ACHN (cell line): ENCODE results near the gene SLC51B.
A peak's percentile ranks its signal among the peaks of the same experiment; 100 is the strongest.

ENCODE experiments used
- DNase-seq: peaks from one replicate; pipeline ENCODE4 v3.0.0-alpha.2; 2015
- in situ Hi-C: cut with HindIII; loops from 2 replicates; pipeline ENCODE4 v1.10.0; 2017; ENCODE audit warnings: low sequenced_read_pairs, low pct_ligation_motif_present, low pct_unique_long_range_greater_than_20kb

SLC51B gene

GRCh38 chr15:65076486-65077290 lies 31.5 kb downstream of the SLC51B start, which contains the start of gene KBTBD13:
Gene KBTBD13, plus strand, starts transcription at chr15:65076746. Its CDS starts 70 bp downstream, at chr15:65076816.
- in situ Hi-C loops = no loop called here
- no peak for DNase-seq

GRCh38 chr15:65077291-65077980 lies 32.2 kb downstream of the SLC51B start:
- in situ Hi-C loops = no loop called here
- DNase-seq = no peak

- in situ Hi-C loops = no loop called here
- DNase-seq = no peak
These were observed 32.8 kb downstream of the SLC51B start for GRCh38 chr15:65077981-65078352.

- DNase-seq = no peak
- in situ Hi-C loops = no loop called here
These were observed 34.4 kb downstream of the SLC51B start for GRCh38 chr15:65079580-65079979.

GRCh38 chr15:65081270-65081669 lies 36.1 kb downstream of the SLC51B start:
- DNase-seq = no peak
- in situ Hi-C loops = no loop called here

GRCh38 chr15:65081758-65082157 lies 36.6 kb downstream of the SLC51B start:
- in situ Hi-C loops = no loop called here
- DNase-seq = no peak

GRCh38 chr15:65082303-65082953 lies 37.2 kb downstream of the SLC51B start:
- in situ Hi-C loops = no loop called here
- DNase-seq = no peak

- DNase-seq = no peak
These were observed 38.1 kb downstream of the SLC51B start for GRCh38 chr15:65083262-65083701.

GRCh38 chr15:65084500-65085206 lies 39.5 kb downstream of the SLC51B start:
- in situ Hi-C loops = no loop called here
- no peak for DNase-seq

More at GRCh38 chr15:65083262-65083701, 38.1 kb downstream of the SLC51B start:
- in situ Hi-C loops = no loop called here

GRCh38 chr15:65085207-65085753 lies 40.1 kb downstream of the SLC51B start:
- in situ Hi-C loops = no loop called here
- DNase-seq = no peak

- peak; percentile 40 for DNase-seq
- in situ Hi-C loops = no loop called here
These were observed 40.9 kb downstream of the SLC51B start for GRCh38 chr15:65085990-65086679.

GRCh38 chr15:65086680-65087111 lies 41.5 kb downstream of the SLC51B start:
- in situ Hi-C loops = no loop called here

GRCh38 chr15:65087411-65087810 lies 42.2 kb downstream of the SLC51B start:
- DNase-seq = no peak
- in situ Hi-C loops = no loop called here

More at GRCh38 chr15:65086680-65087111, 41.5 kb downstream of the SLC51B start:
- no peak for DNase-seq

- in situ Hi-C loops = no loop called here
- DNase-seq = no peak
These were observed 42.9 kb downstream of the SLC51B start for GRCh38 chr15:65087873-65088642.

- DNase-seq = no peak
- in situ Hi-C loops = no loop called here
These were observed 43.4 kb downstream of the SLC51B start for GRCh38 chr15:65088643-65089021.

GRCh38 chr15:65089206-65089824 lies 44.1 kb downstream of the SLC51B start:
- in situ Hi-C loops = no loop called here
- DNase-seq = no peak
